CD14-positive monocyte (primary cell): ENCODE measurements around the gene SUSD1. TPM values are rescaled to one million over a fixed set of nuclear protein-coding genes. Genes with fewer than 3 reads are reported as not detected.

ENCODE experiments used
- DNase-seq, 3 donors: peaks; one replicate each; pipeline ENCODE4 v3.0.0-alpha.2; 2011 to 2022
- H2AFZ ChIP-seq: 2 replicates; pipeline ENCODE4 v1.6.0; 2012; ENCODE audit warnings: mild to moderate bottlenecking, low read depth, low read length, inconsistent platforms; ENCODE audit not compliant: insufficient read depth, poor library complexity, severe bottlenecking
- H3K27ac ChIP-seq, 2 donors: 1 replicate in 1 of 2; 2 replicates in 1 of 2; pipeline ENCODE4 v1.5.1; 2012 to 2013; ENCODE audit warnings: low read length in 2 of 2, control low read depth in 1 of 2, inconsistent platforms in 1 of 2, low read depth in 1 of 2, mild to moderate bottlenecking in 1 of 2
- H3K27me3 ChIP-seq, 2 donors: one replicate each; pipeline versions ENCODE4 v1.6.0 to v1.6.1; 2011 to 2013; ENCODE audit warnings: low read length in 2 of 2; ENCODE audit not compliant: control insufficient read depth in 2 of 2, insufficient read depth in 2 of 2
- H3K36me3 ChIP-seq, 2 donors: replicated peaks in 1 of 2; 1 replicate in 1 of 2; 2 replicates in 1 of 2; pipeline versions ENCODE4 v1.5.1 to v1.6.1; 2012 to 2013; ENCODE audit warnings: low read length in 2 of 2, control low read depth in 1 of 2, inconsistent platforms in 1 of 2, mild to moderate bottlenecking in 1 of 2; ENCODE audit not compliant: insufficient read depth in 2 of 2, control insufficient read depth in 1 of 2
- H3K4me1 ChIP-seq, 2 donors: 1 replicate in 1 of 2; 2 replicates in 1 of 2; pipeline versions ENCODE4 v1.5.1 to v1.6.1; 2012 to 2013; ENCODE audit warnings: low read length in 2 of 2, control low read depth in 1 of 2, inconsistent platforms in 1 of 2, mild to moderate bottlenecking in 1 of 2, moderate library complexity in 1 of 2; ENCODE audit not compliant: insufficient read depth in 2 of 2, control insufficient read depth in 1 of 2
- H3K4me2 ChIP-seq: replicated peaks from 2 replicates; pipeline ENCODE3; 2012; ENCODE audit warnings: low read length, moderate library complexity, mild to moderate bottlenecking; ENCODE audit not compliant: poor library complexity, severe bottlenecking; ENCODE audit errors: extremely low read depth
- H3K4me3 ChIP-seq, 3 experiments: fragments of 200-600 bp in 1 of 3; sonication (generic) in 1 of 3; replicated peaks in 1 of 3; 1 replicate in 2 of 3; 2 replicates in 1 of 3; pipeline ENCODE4 v1.5.1; 2011 to 2013; ENCODE audit warnings: low read length in 3 of 3, mild to moderate bottlenecking in 3 of 3, control low read depth in 2 of 3, low read depth in 2 of 3, inconsistent platforms in 1 of 3, moderate library complexity in 1 of 3
- H3K79me2 ChIP-seq: 2 replicates; pipeline ENCODE4 v1.6.0; 2012; ENCODE audit warnings: mild to moderate bottlenecking, control low read depth, inconsistent platforms, low read length, moderate library complexity; ENCODE audit not compliant: insufficient read depth
- H3K9ac ChIP-seq: 2 replicates; pipeline ENCODE4 v1.6.0; 2017; ENCODE audit warnings: low read length, mild to moderate bottlenecking; ENCODE audit not compliant: insufficient read depth, poor library complexity, severe bottlenecking
- H3K9me3 ChIP-seq, 2 donors: replicated peaks in 1 of 2; 1 replicate in 1 of 2; 2 replicates in 1 of 2; pipeline versions ENCODE4 v1.5.1 to v1.6.1; 2012 to 2013; ENCODE audit warnings: low read length in 2 of 2, control low read depth in 1 of 2; ENCODE audit not compliant: control insufficient read depth in 1 of 2, insufficient read depth in 1 of 2
- H4K20me1 ChIP-seq: 2 replicates; pipeline ENCODE4 v1.6.0; 2012; ENCODE audit warnings: mild to moderate bottlenecking, low read length, control low read depth, moderate library complexity; ENCODE audit not compliant: insufficient read depth
- H3K27ac Mint-ChIP-seq, 7 donors: one replicate each; pipeline ENCODE4 v1.8.0; 2020; ENCODE audit warnings: mild to moderate bottlenecking in 7 of 7, mixed read lengths in 7 of 7, moderate library complexity in 6 of 7, inconsistent platforms in 2 of 7
- H3K27me3 Mint-ChIP-seq, 3 donors: one replicate each; pipeline ENCODE4 v1.8.0; 2021 to 2022; ENCODE audit warnings: low read depth in 3 of 3, mild to moderate bottlenecking in 3 of 3, mixed read lengths in 3 of 3, moderate library complexity in 3 of 3, inconsistent platforms in 1 of 3
- H3K36me3 Mint-ChIP-seq, 2 donors: one replicate each; pipeline ENCODE4 v1.8.0; 2020; ENCODE audit warnings: mixed read lengths in 2 of 2, inconsistent platforms in 1 of 2, mild to moderate bottlenecking in 1 of 2
- H3K4me1 Mint-ChIP-seq: one replicate; pipeline ENCODE4 v1.8.0; 2020; ENCODE audit warnings: mild to moderate bottlenecking, mixed read lengths
- H3K4me3 Mint-ChIP-seq, 2 donors: one replicate each; pipeline ENCODE4 v1.8.0; 2020; ENCODE audit warnings: mild to moderate bottlenecking in 2 of 2, mixed read lengths in 2 of 2, moderate library complexity in 1 of 2
- H3K9me3 Mint-ChIP-seq, 7 donors: one replicate each; pipeline ENCODE4 v1.8.0; 2020 to 2022; ENCODE audit warnings: mixed read lengths in 7 of 7, mild to moderate bottlenecking in 6 of 7, moderate library complexity in 6 of 7, inconsistent platforms in 2 of 7
- CTCF ChIP-seq: fragments of 200-600 bp; IDR thresholded peaks from one replicate; pipeline ENCODE4 v1.8.0; 2022; ENCODE audit warnings: antibody characterized with exemption, mild to moderate bottlenecking
- WGBS: methylation state at CpG from one replicate; pipeline ENCODE4 v1.1.5; 2013; ENCODE audit warnings: missing lambda C conversion rate; ENCODE audit not compliant: insufficient coverage; 5-methylcytosine and 5-hydroxymethylcytosine counted together
- intact Hi-C, 2 donors: fragments of 100-400 bp; cut with micrococcal nuclease; formaldehyde crosslinking; loops; one replicate each; pipeline versions ENCODE4 v1.15.0 to v1.15.1; 2023
- polyA plus RNA-seq, 3 donors: library from polyadenylated mRNA; depleted of rRNA in 1 of 3; unstranded in 2 of 3; stranded (reverse) in 1 of 3; fragments of 300-500 nt in 2 of 3; fragments of >200 nt in 1 of 3; fragmentation: Illumina TruSeq in 2 of 3; gene quantifications; 1 replicate in 2 of 3; 2 replicates in 1 of 3; pipeline ENCODE4 v1.2.3, GENCODE V29; 2012 to 2021

SUSD1 gene
- polyA plus RNA-seq, 3 donors, result 29.1 to 42.3 (median 30.9) TPM

GRCh38 chr9:112188884-112189283 lies 13.8 kb upstream of the SUSD1 start:
- Histone ChIP-seq H3K4me1 (no peaks in the 10 kb centered on the region), H3K9ac (no peak overlapping the region), H2AFZ (no peak overlapping the region), H3K9me3 (peaks cover 0 to 6% of the 10 kb centered on the region in 2 donors), H3K79me2 (no peaks in the 10 kb centered on the region), H3K4me3 (no peak overlapping the region), H3K27ac (no peak overlapping the region), H4K20me1 (no peaks in the 10 kb centered on the region), H3K36me3 (no peaks in the 10 kb centered on the region), H3K4me2 (no peak overlapping the region), H3K27me3 (no peaks in the 10 kb centered on the region)
- Mint-ChIP-seq H3K27ac (no peak overlapping the region), H3K27me3 (peaks cover 0 to 1% (median 0%) of the 10 kb centered on the region in 3 donors), H3K36me3 (peaks cover 9 to 14% of the 10 kb centered on the region in 2 donors), H3K4me1 (peaks cover 2% of the 10 kb centered on the region), H3K4me3 (no peak overlapping the region), H3K9me3 (peaks cover 0 to 16% (median 7%) of the 10 kb centered on the region in 7 donors)
- DNase-seq, result no peak
- no CpG with 5 or more reads among the region's 1 CpG for WGBS
- intact Hi-C loops, result no loop called here
- TF ChIP-seq CTCF, result no peak

GRCh38 chr9:112187404-112187803 lies 12.3 kb upstream of the SUSD1 start:
- Mint-ChIP-seq H3K27ac (no peak overlapping the region), H3K36me3 (peaks cover 9 to 11% of the 10 kb centered on the region in 2 donors), H3K4me1 (no peaks in the 10 kb centered on the region), H3K4me3 (no peak overlapping the region), H3K9me3 (peaks cover 5 to 17% (median 13%) of the 10 kb centered on the region in 7 donors), H3K27me3 (peaks cover 0 to 1% (median 0%) of the 10 kb centered on the region in 3 donors)
- no peak overlapping the region for H3K4me2 ChIP-seq
- no peak for TF ChIP-seq CTCF
- no peaks in the 10 kb centered on the region for H4K20me1 ChIP-seq
- no peak overlapping the region for H3K4me3 ChIP-seq
- 100% methylated on average over 1 of the region's 4 CpGs for WGBS
- no peaks in the 10 kb centered on the region for H3K79me2 ChIP-seq
- peaks cover 0 to 5% of the 10 kb centered on the region in 2 donors for H3K9me3 ChIP-seq
- no peak for DNase-seq
- intact Hi-C loops, result no loop called here
- no peak overlapping the region for H3K27ac ChIP-seq
- no peaks in the 10 kb centered on the region for H3K27me3 ChIP-seq
- no peak overlapping the region for H3K9ac ChIP-seq
- H3K4me1 ChIP-seq, result no peaks in the 10 kb centered on the region
- no peak overlapping the region for H2AFZ ChIP-seq
- H3K36me3 ChIP-seq, result no peaks in the 10 kb centered on the region
